Measurements from ENCODE around the gene CCNC. TPM values are rescaled to one million over a fixed set of nuclear protein-coding genes. Genes with fewer than 3 reads are reported as not detected.

Gene CCNC
- total RNA-seq, 1 experiment from 2014 or later, result 43.4 TPM

DNA sequence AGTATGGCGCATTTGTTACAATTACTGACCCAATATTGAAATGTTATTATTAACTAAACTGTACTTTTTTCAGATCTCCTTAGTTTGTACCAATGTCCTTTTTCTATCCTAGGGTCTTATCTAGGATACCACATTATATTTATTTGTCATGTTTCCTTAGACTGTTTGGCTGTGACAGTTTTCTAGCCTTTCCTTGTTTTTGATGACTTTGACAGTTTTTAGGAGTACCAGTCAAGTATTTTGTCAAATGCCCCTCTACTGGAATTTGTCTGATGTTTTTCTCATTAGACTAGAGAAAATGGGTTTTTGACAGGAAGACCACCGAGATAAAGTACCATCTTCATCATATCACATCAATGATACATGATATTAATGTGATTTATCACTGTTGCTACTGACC is 14.6 kb downstream of the CCNC start:
- no peak for ATAC-seq
- no peak for DNase-seq (ENCODE audit: low read depth, low spot score)
- Histone ChIP-seq H3K4me1 (ENCODE audit: control insufficient read depth, insufficient read depth, low read length) (no peaks in the 10 kb centered on the region), H3K27me3 (ENCODE audit: control insufficient read depth, insufficient read depth, low read length) (no peaks in the 10 kb centered on the region), H3K9me3 (ENCODE audit: control insufficient read depth, insufficient read depth, low read depth, low read length) (no peaks in the 10 kb centered on the region), H3K4me3 (ENCODE audit: low read depth in 2 of 2, low read length in 2 of 2) (no peak overlapping the region), H3K36me3 (ENCODE audit: control insufficient read depth, insufficient read depth, low read length) (peaks cover 35% of the 10 kb centered on the region), H3K27ac (ENCODE audit: low read length) (no peak overlapping the region)
- CTCF ChIA-PET, result no interaction called here
- no TSS peak for BruUV-seq (replicated peaks)
- intact Hi-C loops (cut with micrococcal nuclease; ENCODE audit: unreplicated experiment), result no loop called here
- in situ Hi-C loops (cut with HindIII; ENCODE audit: low pct_unique_long_range_greater_than_20kb, low sequenced_read_pairs), result no loop called here
- POLR2A ChIA-PET, result no interaction called here
- TF ChIP-seq TCF7L2 (IDR thresholded peaks at IDR 0.05; ENCODE audit: low read depth, low read length) (no peak), SIN3A (IDR thresholded peaks at IDR 0.05; ENCODE audit: borderline replicate concordance, insufficient read depth, low read depth, low read length) (no peak), POLR2AphosphoS5 (IDR thresholded peaks at IDR 0.05; ENCODE audit: low read depth, low read length) (no peak)
- TF ChIP-seq, protein P1, sequence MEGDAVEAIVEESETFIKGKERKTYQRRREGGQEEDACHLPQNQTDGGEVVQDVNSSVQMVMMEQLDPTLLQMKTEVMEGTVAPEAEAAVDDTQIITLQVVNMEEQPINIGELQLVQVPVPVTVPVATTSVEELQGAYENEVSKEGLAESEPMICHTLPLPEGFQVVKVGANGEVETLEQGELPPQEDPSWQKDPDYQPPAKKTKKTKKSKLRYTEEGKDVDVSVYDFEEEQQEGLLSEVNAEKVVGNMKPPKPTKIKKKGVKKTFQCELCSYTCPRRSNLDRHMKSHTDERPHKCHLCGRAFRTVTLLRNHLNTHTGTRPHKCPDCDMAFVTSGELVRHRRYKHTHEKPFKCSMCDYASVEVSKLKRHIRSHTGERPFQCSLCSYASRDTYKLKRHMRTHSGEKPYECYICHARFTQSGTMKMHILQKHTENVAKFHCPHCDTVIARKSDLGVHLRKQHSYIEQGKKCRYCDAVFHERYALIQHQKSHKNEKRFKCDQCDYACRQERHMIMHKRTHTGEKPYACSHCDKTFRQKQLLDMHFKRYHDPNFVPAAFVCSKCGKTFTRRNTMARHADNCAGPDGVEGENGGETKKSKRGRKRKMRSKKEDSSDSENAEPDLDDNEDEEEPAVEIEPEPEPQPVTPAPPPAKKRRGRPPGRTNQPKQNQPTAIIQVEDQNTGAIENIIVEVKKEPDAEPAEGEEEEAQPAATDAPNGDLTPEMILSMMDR (IDR thresholded peaks at IDR 0.05), result no peak
- TF ChIP-seq, protein P2, sequence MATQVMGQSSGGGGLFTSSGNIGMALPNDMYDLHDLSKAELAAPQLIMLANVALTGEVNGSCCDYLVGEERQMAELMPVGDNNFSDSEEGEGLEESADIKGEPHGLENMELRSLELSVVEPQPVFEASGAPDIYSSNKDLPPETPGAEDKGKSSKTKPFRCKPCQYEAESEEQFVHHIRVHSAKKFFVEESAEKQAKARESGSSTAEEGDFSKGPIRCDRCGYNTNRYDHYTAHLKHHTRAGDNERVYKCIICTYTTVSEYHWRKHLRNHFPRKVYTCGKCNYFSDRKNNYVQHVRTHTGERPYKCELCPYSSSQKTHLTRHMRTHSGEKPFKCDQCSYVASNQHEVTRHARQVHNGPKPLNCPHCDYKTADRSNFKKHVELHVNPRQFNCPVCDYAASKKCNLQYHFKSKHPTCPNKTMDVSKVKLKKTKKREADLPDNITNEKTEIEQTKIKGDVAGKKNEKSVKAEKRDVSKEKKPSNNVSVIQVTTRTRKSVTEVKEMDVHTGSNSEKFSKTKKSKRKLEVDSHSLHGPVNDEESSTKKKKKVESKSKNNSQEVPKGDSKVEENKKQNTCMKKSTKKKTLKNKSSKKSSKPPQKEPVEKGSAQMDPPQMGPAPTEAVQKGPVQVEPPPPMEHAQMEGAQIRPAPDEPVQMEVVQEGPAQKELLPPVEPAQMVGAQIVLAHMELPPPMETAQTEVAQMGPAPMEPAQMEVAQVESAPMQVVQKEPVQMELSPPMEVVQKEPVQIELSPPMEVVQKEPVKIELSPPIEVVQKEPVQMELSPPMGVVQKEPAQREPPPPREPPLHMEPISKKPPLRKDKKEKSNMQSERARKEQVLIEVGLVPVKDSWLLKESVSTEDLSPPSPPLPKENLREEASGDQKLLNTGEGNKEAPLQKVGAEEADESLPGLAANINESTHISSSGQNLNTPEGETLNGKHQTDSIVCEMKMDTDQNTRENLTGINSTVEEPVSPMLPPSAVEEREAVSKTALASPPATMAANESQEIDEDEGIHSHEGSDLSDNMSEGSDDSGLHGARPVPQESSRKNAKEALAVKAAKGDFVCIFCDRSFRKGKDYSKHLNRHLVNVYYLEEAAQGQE (IDR thresholded peaks at IDR 0.05; ENCODE audit: insufficient read depth in 1 of 2, low read depth in 2 of 2, low read length in 1 of 2), result no peak

DNA sequence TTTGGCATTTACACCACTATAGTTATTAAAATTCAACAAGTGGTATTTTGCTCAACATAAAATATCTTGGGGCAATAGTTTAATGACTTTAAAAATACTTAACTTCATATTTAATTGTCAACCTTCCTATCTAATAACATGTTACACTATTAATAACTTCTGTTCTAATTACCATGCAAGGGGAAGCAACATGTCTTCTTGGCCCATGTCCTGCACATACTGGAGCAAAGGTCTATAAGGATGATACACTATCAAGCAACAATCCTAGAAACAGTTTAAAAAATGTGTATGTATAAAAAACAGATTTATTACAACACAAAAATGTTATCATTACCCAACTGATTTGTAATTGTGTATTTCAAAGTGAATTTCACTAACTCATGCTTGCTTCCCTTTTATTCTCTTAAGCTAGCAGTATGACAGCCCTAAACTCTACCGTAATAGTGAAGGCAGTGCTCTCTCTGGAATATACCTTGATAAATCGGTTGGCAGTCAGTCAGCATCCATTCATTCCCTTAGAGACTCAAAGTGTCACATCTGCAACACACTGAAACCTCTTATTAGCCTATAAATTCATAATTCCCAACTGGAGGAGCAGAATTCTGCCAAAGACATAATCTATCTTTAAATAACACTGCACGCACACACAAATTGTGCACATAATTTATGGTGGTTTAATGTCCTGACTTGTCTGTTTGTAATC is 18.3 kb downstream of the CCNC start:
- Histone ChIP-seq H3K9me3 (ENCODE audit: control insufficient read depth, insufficient read depth, low read depth, low read length) (no peaks in the 10 kb centered on the region), H3K27ac (ENCODE audit: low read length) (no peak overlapping the region), H3K4me1 (ENCODE audit: control insufficient read depth, insufficient read depth, low read length) (no peaks in the 10 kb centered on the region), H3K36me3 (ENCODE audit: control insufficient read depth, insufficient read depth, low read length) (peaks cover 40% of the 10 kb centered on the region), H3K27me3 (ENCODE audit: control insufficient read depth, insufficient read depth, low read length) (no peaks in the 10 kb centered on the region), H3K4me3 (ENCODE audit: low read depth in 2 of 2, low read length in 2 of 2) (no peak overlapping the region)
- DNase-seq (ENCODE audit: low read depth, low spot score), result no peak
- POLR2A ChIA-PET, result no interaction called here
- TF ChIP-seq, protein P1 (IDR thresholded peaks at IDR 0.05), result no peak
- TF ChIP-seq, protein P2 (IDR thresholded peaks at IDR 0.05; ENCODE audit: insufficient read depth in 1 of 2, low read depth in 2 of 2, low read length in 1 of 2), result no peak
- TF ChIP-seq SIN3A (IDR thresholded peaks at IDR 0.05; ENCODE audit: borderline replicate concordance, insufficient read depth, low read depth, low read length), result no peak
- TF ChIP-seq POLR2AphosphoS5 (IDR thresholded peaks at IDR 0.05; ENCODE audit: low read depth, low read length), result no peak
- no peak for TF ChIP-seq TCF7L2 (IDR thresholded peaks at IDR 0.05; ENCODE audit: low read depth, low read length)
- in situ Hi-C loops (cut with HindIII; ENCODE audit: low pct_unique_long_range_greater_than_20kb, low sequenced_read_pairs), result no loop called here
- no TSS peak for BruUV-seq (replicated peaks)
- CTCF ChIA-PET, result no interaction called here
- intact Hi-C loops (cut with micrococcal nuclease; ENCODE audit: unreplicated experiment), result no loop called here
- no peak for ATAC-seq

Measured in Panc1 (cell line).